HEK293 (cell line): Measurements from ENCODE around the gene SNRNP70.

ENCODE experiments used
- EGR2 ChIP-seq: fragments of 450-650 bp; formaldehyde crosslinking; IDR thresholded peaks from 2 replicates; pipeline ENCODE4 v1.5.1; 2016; ENCODE audit warnings: low read depth, missing biosample characterization, missing genetic modification characterization
- KLF1 ChIP-seq: fragments of 450-650 bp; formaldehyde crosslinking; IDR thresholded peaks from 2 replicates; pipeline ENCODE4 v1.5.1; 2016; ENCODE audit warnings: missing biosample characterization, missing genetic modification characterization
- WT1 ChIP-seq: fragments of 450-650 bp; formaldehyde crosslinking; IDR thresholded peaks from 2 replicates; pipeline ENCODE4 v1.5.1; 2016; ENCODE audit warnings: missing biosample characterization, missing genetic modification characterization
- ZFP41 ChIP-seq: fragments of 450-650 bp; formaldehyde crosslinking; IDR thresholded peaks from 2 replicates; pipeline ENCODE4 v1.5.1; 2016; ENCODE audit warnings: missing biosample characterization, missing genetic modification characterization, borderline replicate concordance
- ZNF114 ChIP-seq: fragments of 450-650 bp; formaldehyde crosslinking; IDR thresholded peaks from 2 replicates; pipeline ENCODE4 v1.5.0; 2017; ENCODE audit warnings: missing biosample characterization, missing genetic modification characterization
- ZNF214 ChIP-seq: fragments of 450-650 bp; formaldehyde crosslinking; IDR thresholded peaks from 2 replicates; pipeline ENCODE4 v1.5.1; 2017; ENCODE audit warnings: missing biosample characterization, mild to moderate bottlenecking, missing genetic modification characterization, borderline replicate concordance
- ZNF223 ChIP-seq: fragments of 450-650 bp; formaldehyde crosslinking; IDR thresholded peaks from 2 replicates; pipeline ENCODE4 v1.5.1; 2016; ENCODE audit warnings: missing biosample characterization, missing genetic modification characterization
- ZNF274 ChIP-seq, 2 experiments: fragments of 200-500 bp in 1 of 2; fragments of 450-650 bp in 1 of 2; sonication (Bioruptor generic) in 1 of 2; formaldehyde crosslinking in 1 of 2; IDR thresholded peaks; 2 replicates each; pipeline versions ENCODE4 v1.5.1 to v1.6.1; 2014 to 2016; ENCODE audit warnings: borderline replicate concordance in 1 of 2, inconsistent platforms in 1 of 2, low read length in 1 of 2, missing biosample characterization in 1 of 2, missing genetic modification characterization in 1 of 2
- ZNF341 ChIP-seq: fragments of 450-650 bp; formaldehyde crosslinking; IDR thresholded peaks from 2 replicates; pipeline ENCODE4; 2016; ENCODE audit warnings: low read depth, missing biosample characterization, missing genetic modification characterization
- ZNF596 ChIP-seq: fragments of 450-650 bp; IDR thresholded peaks from 2 replicates; pipeline ENCODE4 v1.5.0; 2018; ENCODE audit warnings: missing biosample characterization, mild to moderate bottlenecking, missing genetic modification characterization, moderate library complexity
- ZNF624 ChIP-seq: fragments of 450-650 bp; formaldehyde crosslinking; IDR thresholded peaks from 2 replicates; pipeline ENCODE4 v1.5.1; 2017; ENCODE audit warnings: missing biosample characterization, missing genetic modification characterization
- TF ChIP-seq, protein P1 (sequence below): fragments of 450-650 bp; formaldehyde crosslinking; IDR thresholded peaks from 2 replicates; pipeline ENCODE4 v1.5.1; 2016; ENCODE audit warnings: missing biosample characterization, missing genetic modification characterization
- TF ChIP-seq, protein P2 (sequence below): fragments of 450-650 bp; formaldehyde crosslinking; IDR thresholded peaks from 2 replicates; pipeline ENCODE4 v1.5.1; 2016; ENCODE audit warnings: missing biosample characterization, missing genetic modification characterization, borderline replicate concordance
- TF ChIP-seq, protein P3 (sequence below): fragments of 450-650 bp; IDR thresholded peaks from 2 replicates; pipeline ENCODE4 v1.5.1; 2018; ENCODE audit warnings: missing biosample characterization, missing genetic modification characterization
- TF ChIP-seq, protein P4 (sequence below): fragments of 450-650 bp; formaldehyde crosslinking; IDR thresholded peaks from 2 replicates; pipeline ENCODE4 v1.5.1; 2016; ENCODE audit warnings: missing biosample characterization, missing genetic modification characterization
- TF ChIP-seq, protein P5 (sequence below): fragments of 450-650 bp; formaldehyde crosslinking; IDR thresholded peaks from 2 replicates; pipeline ENCODE4 v1.5.1; 2016; ENCODE audit warnings: missing biosample characterization, missing genetic modification characterization, low read depth
- TF ChIP-seq, protein P6 (sequence below): fragments of 450-650 bp; formaldehyde crosslinking; IDR thresholded peaks from 2 replicates; pipeline ENCODE4 v1.5.1; 2016; ENCODE audit warnings: missing biosample characterization, missing genetic modification characterization, borderline replicate concordance

Gene SNRNP70

DNA sequence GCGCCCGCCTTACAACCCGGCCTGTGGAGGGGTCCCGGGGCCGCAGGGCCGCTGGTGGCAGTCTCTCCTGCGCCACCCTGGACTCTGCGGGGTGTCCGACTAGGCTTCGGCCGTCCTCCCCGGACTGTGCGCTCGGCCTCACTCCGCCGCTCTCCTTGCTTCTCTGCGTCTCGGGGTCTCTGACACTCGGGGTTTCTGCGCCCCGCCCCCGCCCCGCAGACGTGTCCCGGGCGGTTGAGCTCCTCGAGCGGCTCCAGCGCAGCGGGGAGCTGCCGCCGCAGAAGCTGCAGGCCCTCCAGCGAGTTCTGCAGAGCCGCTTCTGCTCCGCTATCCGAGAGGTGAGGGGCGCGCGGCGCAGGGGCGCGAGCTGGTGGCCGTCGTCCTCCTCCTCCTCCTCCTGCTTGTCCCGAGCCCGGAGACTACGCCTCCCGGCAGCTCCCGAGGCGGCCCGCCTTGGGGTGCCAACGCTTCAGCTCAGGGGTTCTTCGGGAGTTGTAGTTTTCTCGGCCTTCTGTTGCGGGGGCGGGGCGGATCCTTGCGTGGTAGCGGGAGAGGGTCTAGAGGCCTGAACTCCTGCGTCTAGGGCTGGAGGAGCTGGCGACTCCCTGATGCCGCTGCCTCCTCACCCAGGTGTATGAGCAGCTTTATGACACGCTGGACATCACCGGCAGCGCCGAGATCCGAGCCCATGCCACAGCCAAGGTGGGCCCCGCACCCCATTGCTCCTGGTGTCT lies 29.5 kb downstream of the SNRNP70 start (continued):
- TF ChIP-seq, protein P1, sequence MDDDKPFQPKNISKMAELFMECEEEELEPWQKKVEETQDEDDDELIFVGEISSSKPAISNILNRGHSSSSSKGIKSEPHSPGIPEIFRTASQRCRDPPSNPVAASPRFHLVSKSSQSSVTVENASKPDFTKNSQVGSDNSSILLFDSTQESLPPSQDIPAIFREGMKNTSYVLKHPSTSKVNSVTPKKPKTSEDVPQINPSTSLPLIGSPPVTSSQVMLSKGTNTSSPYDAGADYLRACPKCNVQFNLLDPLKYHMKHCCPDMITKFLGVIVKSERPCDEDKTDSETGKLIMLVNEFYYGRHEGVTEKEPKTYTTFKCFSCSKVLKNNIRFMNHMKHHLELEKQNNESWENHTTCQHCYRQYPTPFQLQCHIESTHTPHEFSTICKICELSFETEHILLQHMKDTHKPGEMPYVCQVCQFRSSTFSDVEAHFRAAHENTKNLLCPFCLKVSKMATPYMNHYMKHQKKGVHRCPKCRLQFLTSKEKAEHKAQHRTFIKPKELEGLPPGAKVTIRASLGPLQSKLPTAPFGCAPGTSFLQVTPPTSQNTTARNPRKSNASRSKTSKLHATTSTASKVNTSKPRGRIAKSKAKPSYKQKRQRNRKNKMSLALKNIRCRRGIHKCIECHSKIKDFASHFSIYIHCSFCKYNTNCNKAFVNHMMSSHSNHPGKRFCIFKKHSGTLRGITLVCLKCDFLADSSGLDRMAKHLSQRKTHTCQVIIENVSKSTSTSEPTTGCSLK (tag by site-specific recombination) = no peak
- TF ChIP-seq, protein P2, sequence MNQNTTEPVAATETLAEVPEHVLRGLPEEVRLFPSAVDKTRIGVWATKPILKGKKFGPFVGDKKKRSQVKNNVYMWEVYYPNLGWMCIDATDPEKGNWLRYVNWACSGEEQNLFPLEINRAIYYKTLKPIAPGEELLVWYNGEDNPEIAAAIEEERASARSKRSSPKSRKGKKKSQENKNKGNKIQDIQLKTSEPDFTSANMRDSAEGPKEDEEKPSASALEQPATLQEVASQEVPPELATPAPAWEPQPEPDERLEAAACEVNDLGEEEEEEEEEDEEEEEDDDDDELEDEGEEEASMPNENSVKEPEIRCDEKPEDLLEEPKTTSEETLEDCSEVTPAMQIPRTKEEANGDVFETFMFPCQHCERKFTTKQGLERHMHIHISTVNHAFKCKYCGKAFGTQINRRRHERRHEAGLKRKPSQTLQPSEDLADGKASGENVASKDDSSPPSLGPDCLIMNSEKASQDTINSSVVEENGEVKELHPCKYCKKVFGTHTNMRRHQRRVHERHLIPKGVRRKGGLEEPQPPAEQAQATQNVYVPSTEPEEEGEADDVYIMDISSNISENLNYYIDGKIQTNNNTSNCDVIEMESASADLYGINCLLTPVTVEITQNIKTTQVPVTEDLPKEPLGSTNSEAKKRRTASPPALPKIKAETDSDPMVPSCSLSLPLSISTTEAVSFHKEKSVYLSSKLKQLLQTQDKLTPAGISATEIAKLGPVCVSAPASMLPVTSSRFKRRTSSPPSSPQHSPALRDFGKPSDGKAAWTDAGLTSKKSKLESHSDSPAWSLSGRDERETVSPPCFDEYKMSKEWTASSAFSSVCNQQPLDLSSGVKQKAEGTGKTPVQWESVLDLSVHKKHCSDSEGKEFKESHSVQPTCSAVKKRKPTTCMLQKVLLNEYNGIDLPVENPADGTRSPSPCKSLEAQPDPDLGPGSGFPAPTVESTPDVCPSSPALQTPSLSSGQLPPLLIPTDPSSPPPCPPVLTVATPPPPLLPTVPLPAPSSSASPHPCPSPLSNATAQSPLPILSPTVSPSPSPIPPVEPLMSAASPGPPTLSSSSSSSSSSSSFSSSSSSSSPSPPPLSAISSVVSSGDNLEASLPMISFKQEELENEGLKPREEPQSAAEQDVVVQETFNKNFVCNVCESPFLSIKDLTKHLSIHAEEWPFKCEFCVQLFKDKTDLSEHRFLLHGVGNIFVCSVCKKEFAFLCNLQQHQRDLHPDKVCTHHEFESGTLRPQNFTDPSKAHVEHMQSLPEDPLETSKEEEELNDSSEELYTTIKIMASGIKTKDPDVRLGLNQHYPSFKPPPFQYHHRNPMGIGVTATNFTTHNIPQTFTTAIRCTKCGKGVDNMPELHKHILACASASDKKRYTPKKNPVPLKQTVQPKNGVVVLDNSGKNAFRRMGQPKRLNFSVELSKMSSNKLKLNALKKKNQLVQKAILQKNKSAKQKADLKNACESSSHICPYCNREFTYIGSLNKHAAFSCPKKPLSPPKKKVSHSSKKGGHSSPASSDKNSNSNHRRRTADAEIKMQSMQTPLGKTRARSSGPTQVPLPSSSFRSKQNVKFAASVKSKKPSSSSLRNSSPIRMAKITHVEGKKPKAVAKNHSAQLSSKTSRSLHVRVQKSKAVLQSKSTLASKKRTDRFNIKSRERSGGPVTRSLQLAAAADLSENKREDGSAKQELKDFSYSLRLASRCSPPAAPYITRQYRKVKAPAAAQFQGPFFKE (tag by site-specific recombination) = no peak
- TF ChIP-seq KLF1 (tag by site-specific recombination) = peak; percentile 73
- no peak for TF ChIP-seq ZNF214 (tag by site-specific recombination)
- TF ChIP-seq ZNF596 (tag by site-specific recombination) = no peak
- TF ChIP-seq ZNF274 (IDR thresholded peaks at IDR 0.05; ENCODE audit: low read length) = no peak
- no peak for TF ChIP-seq ZNF274 (tag by site-specific recombination; IDR thresholded peaks at IDR 0.05; ENCODE audit: borderline replicate concordance)
- no peak for TF ChIP-seq ZNF341
- no peak for TF ChIP-seq ZFP41
- TF ChIP-seq, protein P3, sequence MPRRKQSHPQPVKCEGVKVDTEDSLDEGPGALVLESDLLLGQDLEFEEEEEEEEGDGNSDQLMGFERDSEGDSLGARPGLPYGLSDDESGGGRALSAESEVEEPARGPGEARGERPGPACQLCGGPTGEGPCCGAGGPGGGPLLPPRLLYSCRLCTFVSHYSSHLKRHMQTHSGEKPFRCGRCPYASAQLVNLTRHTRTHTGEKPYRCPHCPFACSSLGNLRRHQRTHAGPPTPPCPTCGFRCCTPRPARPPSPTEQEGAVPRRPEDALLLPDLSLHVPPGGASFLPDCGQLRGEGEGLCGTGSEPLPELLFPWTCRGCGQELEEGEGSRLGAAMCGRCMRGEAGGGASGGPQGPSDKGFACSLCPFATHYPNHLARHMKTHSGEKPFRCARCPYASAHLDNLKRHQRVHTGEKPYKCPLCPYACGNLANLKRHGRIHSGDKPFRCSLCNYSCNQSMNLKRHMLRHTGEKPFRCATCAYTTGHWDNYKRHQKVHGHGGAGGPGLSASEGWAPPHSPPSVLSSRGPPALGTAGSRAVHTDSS (tag by site-specific recombination) = peak; percentile 76
- TF ChIP-seq, protein P4, sequence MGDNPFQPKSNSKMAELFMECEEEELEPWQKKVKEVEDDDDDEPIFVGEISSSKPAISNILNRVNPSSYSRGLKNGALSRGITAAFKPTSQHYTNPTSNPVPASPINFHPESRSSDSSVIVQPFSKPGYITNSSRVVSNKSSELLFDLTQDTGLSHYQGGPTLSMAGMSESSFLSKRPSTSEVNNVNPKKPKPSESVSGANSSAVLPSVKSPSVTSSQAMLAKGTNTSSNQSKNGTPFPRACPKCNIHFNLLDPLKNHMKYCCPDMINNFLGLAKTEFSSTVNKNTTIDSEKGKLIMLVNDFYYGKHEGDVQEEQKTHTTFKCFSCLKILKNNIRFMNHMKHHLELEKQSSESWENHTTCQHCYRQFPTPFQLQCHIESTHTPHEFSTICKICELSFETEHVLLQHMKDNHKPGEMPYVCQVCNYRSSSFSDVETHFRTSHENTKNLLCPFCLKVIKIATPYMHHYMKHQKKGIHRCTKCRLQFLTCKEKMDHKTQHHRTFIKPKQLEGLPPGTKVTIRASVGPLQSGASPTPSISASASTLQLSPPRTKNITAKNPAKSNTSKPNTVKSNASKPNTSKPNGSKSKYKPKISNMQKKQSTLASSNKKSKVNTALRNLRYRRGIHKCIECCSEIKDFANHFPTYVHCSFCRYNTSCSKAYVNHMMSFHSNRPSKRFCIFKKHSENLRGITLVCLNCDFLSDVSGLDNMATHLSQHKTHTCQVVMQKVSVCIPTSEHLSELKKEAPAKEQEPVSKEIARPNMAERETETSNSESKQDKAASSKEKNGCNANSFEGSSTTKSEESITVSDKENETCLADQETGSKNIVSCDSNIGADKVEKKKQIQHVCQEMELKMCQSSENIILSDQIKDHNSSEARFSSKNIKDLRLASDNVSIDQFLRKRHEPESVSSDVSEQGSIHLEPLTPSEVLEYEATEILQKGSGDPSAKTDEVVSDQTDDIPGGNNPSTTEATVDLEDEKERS = no peak
- TF ChIP-seq ZNF114 (tag by site-specific recombination) = no peak
- peak; percentile 66; the same call in 1 of the 2 replicates for TF ChIP-seq EGR2 (tag by site-specific recombination)
- no peak for TF ChIP-seq ZNF624 (tag by site-specific recombination)
- TF ChIP-seq, protein P5, sequence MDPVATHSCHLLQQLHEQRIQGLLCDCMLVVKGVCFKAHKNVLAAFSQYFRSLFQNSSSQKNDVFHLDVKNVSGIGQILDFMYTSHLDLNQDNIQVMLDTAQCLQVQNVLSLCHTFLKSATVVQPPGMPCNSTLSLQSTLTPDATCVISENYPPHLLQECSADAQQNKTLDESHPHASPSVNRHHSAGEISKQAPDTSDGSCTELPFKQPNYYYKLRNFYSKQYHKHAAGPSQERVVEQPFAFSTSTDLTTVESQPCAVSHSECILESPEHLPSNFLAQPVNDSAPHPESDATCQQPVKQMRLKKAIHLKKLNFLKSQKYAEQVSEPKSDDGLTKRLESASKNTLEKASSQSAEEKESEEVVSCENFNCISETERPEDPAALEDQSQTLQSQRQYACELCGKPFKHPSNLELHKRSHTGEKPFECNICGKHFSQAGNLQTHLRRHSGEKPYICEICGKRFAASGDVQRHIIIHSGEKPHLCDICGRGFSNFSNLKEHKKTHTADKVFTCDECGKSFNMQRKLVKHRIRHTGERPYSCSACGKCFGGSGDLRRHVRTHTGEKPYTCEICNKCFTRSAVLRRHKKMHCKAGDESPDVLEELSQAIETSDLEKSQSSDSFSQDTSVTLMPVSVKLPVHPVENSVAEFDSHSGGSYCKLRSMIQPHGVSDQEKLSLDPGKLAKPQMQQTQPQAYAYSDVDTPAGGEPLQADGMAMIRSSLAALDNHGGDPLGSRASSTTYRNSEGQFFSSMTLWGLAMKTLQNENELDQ (tag by site-specific recombination) = no peak
- TF ChIP-seq ZNF223 (tag by site-specific recombination) = no peak
- no peak for TF ChIP-seq WT1 (tag by site-specific recombination)
- TF ChIP-seq, protein P6, sequence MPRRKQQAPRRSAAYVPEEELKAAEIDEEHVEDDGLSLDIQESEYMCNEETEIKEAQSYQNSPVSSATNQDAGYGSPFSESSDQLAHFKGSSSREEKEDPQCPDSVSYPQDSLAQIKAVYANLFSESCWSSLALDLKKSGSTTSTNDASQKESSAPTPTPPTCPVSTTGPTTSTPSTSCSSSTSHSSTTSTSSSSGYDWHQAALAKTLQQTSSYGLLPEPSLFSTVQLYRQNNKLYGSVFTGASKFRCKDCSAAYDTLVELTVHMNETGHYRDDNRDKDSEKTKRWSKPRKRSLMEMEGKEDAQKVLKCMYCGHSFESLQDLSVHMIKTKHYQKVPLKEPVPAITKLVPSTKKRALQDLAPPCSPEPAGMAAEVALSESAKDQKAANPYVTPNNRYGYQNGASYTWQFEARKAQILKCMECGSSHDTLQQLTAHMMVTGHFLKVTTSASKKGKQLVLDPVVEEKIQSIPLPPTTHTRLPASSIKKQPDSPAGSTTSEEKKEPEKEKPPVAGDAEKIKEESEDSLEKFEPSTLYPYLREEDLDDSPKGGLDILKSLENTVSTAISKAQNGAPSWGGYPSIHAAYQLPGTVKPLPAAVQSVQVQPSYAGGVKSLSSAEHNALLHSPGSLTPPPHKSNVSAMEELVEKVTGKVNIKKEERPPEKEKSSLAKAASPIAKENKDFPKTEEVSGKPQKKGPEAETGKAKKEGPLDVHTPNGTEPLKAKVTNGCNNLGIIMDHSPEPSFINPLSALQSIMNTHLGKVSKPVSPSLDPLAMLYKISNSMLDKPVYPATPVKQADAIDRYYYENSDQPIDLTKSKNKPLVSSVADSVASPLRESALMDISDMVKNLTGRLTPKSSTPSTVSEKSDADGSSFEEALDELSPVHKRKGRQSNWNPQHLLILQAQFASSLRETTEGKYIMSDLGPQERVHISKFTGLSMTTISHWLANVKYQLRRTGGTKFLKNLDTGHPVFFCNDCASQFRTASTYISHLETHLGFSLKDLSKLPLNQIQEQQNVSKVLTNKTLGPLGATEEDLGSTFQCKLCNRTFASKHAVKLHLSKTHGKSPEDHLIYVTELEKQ (tag by site-specific recombination) = no peak
